Upper lobe of left lung (tissue), 4 donors: ENCODE measurements around the gene COQ5.

Experiments used
- CTCF ChIP-seq, 6 experiments: fragments of 450-650 bp in 4 of 6; fragments of 200-600 bp in 2 of 6; sonication (generic) in 2 of 6; IDR thresholded peaks; one replicate each; pipeline ENCODE4 v1.5.1; 2016 to 2019; ENCODE audit warnings: antibody characterized with exemption in 6 of 6
- EP300 ChIP-seq, 4 donors: sonication (generic); formaldehyde crosslinking; IDR thresholded peaks; one replicate each; pipeline ENCODE4 v1.5.1; 2017; ENCODE audit warnings: antibody characterized with exemption in 4 of 4, control low read depth in 2 of 4
- POLR2A ChIP-seq, 4 donors: fragments of 450-650 bp; IDR thresholded peaks; one replicate each; pipeline ENCODE4 v1.5.1; 2016 to 2017; ENCODE audit warnings: antibody characterized with exemption in 4 of 4, mild to moderate bottlenecking in 2 of 4
- POLR2AphosphoS5 ChIP-seq, 2 donors: sonication (generic); formaldehyde crosslinking; IDR thresholded peaks; one replicate each; pipeline ENCODE4 v1.5.1; 2017; ENCODE audit warnings: antibody characterized with exemption in 2 of 2

DNA sequence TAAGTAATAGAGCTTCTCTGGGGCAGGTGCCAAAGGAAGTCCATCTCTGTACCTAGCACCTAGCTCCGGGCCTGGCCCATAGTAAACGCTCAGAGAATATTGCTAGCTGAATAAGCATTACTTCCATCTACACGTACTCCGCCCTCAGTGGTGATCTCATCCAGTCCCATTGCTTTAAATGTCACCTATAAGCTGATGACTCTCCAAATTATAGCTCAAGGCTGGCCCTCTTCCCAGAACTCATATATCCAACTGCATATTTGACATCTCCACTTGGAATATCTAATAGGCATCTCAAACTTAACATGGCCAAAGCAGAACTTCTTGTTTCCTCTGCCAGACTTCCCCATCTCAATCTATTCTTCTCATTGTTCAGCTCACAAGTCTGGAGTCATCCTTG lies 39.9 kb downstream of the COQ5 start:
- TF ChIP-seq CTCF (IDR thresholded peaks at IDR 0.05): no peak
- TF ChIP-seq POLR2A (IDR thresholded peaks at IDR 0.05): no peak
- TF ChIP-seq EP300 (IDR thresholded peaks at IDR 0.05): no peak
- no peak for TF ChIP-seq POLR2AphosphoS5 (IDR thresholded peaks at IDR 0.05)
